ENCODE data around the gene DYNC1LI1. TPM values are rescaled to one million over a fixed set of nuclear protein-coding genes. Genes with fewer than 3 reads are reported as not detected.

Gene DYNC1LI1
- polyA plus RNA-seq, 1 of the 3 experiments (the other 2 are of a cell fraction) = 15.4 TPM

DNA sequence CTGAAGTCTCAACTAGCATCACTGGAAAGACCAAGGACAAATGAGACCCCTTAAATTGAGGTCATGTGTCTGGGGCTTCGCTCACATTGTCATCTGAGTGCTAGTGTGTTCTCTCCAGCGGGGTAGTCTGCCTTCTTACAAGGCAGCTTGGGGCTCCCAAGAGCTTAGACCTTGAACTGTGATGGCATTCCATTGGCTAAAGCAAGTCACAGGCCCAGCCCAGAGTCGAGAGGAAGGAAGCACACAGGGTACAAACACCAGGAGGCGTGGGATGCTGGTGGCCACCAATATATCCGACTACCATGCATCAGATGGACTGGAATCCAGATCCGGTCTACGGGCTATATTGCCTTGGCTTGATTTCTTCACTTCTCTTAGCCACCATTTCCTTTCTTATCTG is 31.5 kb upstream of the DYNC1LI1 start:
- 64% methylated on average over 7 of the region's 7 CpGs for WGBS (ENCODE audit: low lambda C conversion rate)
- no peaks in the 10 kb centered on the region for H3K9me2 ChIP-seq
- H3K9ac ChIP-seq = no peak overlapping the region
- no peaks in the 10 kb centered on the region for H3F3A ChIP-seq (replicated peaks; ENCODE audit: insufficient read depth)
- no peaks in the 10 kb centered on the region for H4K20me1 ChIP-seq (ENCODE audit: insufficient read depth)
- H3K27ac ChIP-seq (ENCODE audit: low read depth in 2 of 2, low read length in 1 of 2) = no peak overlapping the region
- H3K9me3 ChIP-seq = no peaks in the 10 kb centered on the region
- no peaks in the 10 kb centered on the region for H3K4me1 ChIP-seq (ENCODE audit: control insufficient read depth in 1 of 2, insufficient read depth in 2 of 2, low read depth in 1 of 2, low read length in 1 of 2)
- CTCF ChIA-PET = interaction anchor here (1.4 kb wide), 1 partner anchor 93 kb away, joined by 4 read pairs; no protein-coding TSS in a partner anchor
- no peaks in the 10 kb centered on the region for H3K36me3 ChIP-seq (replicated peaks in 1 of 2; ENCODE audit: control insufficient read depth in 1 of 2, insufficient read depth in 2 of 2, low read length in 1 of 2)
- POLR2A ChIA-PET = no interaction called here
- H2AFZ ChIP-seq (ENCODE audit: low read depth) = no peak overlapping the region
- TF ChIP-seq SIN3A (IDR thresholded peaks at IDR 0.05; ENCODE audit: borderline replicate concordance, low read depth, low read length) = no peak
- TF ChIP-seq, protein P1, sequence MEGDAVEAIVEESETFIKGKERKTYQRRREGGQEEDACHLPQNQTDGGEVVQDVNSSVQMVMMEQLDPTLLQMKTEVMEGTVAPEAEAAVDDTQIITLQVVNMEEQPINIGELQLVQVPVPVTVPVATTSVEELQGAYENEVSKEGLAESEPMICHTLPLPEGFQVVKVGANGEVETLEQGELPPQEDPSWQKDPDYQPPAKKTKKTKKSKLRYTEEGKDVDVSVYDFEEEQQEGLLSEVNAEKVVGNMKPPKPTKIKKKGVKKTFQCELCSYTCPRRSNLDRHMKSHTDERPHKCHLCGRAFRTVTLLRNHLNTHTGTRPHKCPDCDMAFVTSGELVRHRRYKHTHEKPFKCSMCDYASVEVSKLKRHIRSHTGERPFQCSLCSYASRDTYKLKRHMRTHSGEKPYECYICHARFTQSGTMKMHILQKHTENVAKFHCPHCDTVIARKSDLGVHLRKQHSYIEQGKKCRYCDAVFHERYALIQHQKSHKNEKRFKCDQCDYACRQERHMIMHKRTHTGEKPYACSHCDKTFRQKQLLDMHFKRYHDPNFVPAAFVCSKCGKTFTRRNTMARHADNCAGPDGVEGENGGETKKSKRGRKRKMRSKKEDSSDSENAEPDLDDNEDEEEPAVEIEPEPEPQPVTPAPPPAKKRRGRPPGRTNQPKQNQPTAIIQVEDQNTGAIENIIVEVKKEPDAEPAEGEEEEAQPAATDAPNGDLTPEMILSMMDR (IDR thresholded peaks at IDR 0.05) = no peak
- TF ChIP-seq RFX5 (IDR thresholded peaks at IDR 0.05; ENCODE audit: low read length) = no peak
- TF ChIP-seq, protein P2, sequence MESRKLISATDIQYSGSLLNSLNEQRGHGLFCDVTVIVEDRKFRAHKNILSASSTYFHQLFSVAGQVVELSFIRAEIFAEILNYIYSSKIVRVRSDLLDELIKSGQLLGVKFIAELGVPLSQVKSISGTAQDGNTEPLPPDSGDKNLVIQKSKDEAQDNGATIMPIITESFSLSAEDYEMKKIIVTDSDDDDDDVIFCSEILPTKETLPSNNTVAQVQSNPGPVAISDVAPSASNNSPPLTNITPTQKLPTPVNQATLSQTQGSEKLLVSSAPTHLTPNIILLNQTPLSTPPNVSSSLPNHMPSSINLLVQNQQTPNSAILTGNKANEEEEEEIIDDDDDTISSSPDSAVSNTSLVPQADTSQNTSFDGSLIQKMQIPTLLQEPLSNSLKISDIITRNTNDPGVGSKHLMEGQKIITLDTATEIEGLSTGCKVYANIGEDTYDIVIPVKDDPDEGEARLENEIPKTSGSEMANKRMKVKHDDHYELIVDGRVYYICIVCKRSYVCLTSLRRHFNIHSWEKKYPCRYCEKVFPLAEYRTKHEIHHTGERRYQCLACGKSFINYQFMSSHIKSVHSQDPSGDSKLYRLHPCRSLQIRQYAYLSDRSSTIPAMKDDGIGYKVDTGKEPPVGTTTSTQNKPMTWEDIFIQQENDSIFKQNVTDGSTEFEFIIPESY (IDR thresholded peaks at IDR 0.05; ENCODE audit: borderline replicate concordance, low read depth) = no peak
- no peak for TF ChIP-seq SMC3 (IDR thresholded peaks at IDR 0.05; ENCODE audit: low read depth, low read length)
- TF ChIP-seq FOXM1 (IDR thresholded peaks at IDR 0.05; ENCODE audit: low read depth) = no peak
- TF ChIP-seq RAD21 (IDR thresholded peaks at IDR 0.05; ENCODE audit: low read length) = no peak
- TF ChIP-seq TAF1 (IDR thresholded peaks at IDR 0.05; ENCODE audit: borderline replicate concordance, low read depth, low read length) = no peak
- no peak for TF ChIP-seq FOSL2 (IDR thresholded peaks at IDR 0.05; ENCODE audit: borderline replicate concordance, low read depth)
- TF ChIP-seq, protein P3, sequence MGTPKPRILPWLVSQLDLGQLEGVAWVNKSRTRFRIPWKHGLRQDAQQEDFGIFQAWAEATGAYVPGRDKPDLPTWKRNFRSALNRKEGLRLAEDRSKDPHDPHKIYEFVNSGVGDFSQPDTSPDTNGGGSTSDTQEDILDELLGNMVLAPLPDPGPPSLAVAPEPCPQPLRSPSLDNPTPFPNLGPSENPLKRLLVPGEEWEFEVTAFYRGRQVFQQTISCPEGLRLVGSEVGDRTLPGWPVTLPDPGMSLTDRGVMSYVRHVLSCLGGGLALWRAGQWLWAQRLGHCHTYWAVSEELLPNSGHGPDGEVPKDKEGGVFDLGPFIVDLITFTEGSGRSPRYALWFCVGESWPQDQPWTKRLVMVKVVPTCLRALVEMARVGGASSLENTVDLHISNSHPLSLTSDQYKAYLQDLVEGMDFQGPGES (IDR thresholded peaks at IDR 0.05; ENCODE audit: low read depth, low read length) = no peak
- TF ChIP-seq POLR2AphosphoS5 (IDR thresholded peaks at IDR 0.05; ENCODE audit: low read depth, low read length) = no peak
- H3K79me2 ChIP-seq (ENCODE audit: insufficient read depth) = no peaks in the 10 kb centered on the region
- H3K27me3 ChIP-seq (ENCODE audit: insufficient read depth) = no peaks in the 10 kb centered on the region; the same call in 1 of the 2 replicates
- H3K4me2 ChIP-seq = no peak overlapping the region
- peak; percentile 18 for DNase-seq
- H3K4me3 ChIP-seq (ENCODE audit: low read depth in 2 of 2, low read length in 1 of 2) = no peak overlapping the region

DNA sequence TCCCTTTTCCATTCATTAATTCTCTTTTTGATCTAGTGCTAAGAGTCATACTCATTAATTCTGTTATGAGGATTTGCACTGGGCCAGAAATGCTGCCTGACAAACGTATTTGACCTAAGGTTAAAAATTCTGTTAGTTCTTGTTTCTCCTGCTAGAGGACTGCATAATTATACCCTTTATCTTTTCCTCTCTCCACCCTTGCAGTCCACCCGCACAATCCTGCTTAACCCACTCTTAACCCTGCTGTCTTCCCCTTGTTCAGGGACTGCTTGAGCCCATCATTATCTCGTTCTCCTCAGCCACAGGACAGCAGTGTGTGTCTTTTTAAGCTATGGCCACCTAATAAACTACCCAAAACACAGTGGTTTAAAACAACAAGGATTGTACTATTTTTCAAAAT is 31.1 kb upstream of the DYNC1LI1 start:
- no peaks in the 10 kb centered on the region for H3K79me2 ChIP-seq (ENCODE audit: insufficient read depth)
- no peaks in the 10 kb centered on the region for H3K4me1 ChIP-seq (ENCODE audit: control insufficient read depth in 1 of 2, insufficient read depth in 2 of 2, low read depth in 1 of 2, low read length in 1 of 2)
- ChIA-PET POLR2A (no interaction called here), CTCF (no interaction called here)
- no peaks in the 10 kb centered on the region; the same call in 1 of the 2 replicates for H3K27me3 ChIP-seq (ENCODE audit: insufficient read depth)
- H3K4me3 ChIP-seq (ENCODE audit: low read depth in 2 of 2, low read length in 1 of 2) = no peak overlapping the region
- H3K9me2 ChIP-seq = no peaks in the 10 kb centered on the region
- no peak overlapping the region for H3K27ac ChIP-seq (ENCODE audit: low read depth in 2 of 2, low read length in 1 of 2)
- H3K36me3 ChIP-seq (replicated peaks in 1 of 2; ENCODE audit: control insufficient read depth in 1 of 2, insufficient read depth in 2 of 2, low read length in 1 of 2) = no peaks in the 10 kb centered on the region
- no peak for DNase-seq
- no peaks in the 10 kb centered on the region for H3K9me3 ChIP-seq
- no peak overlapping the region for H2AFZ ChIP-seq (ENCODE audit: low read depth)
- TF ChIP-seq GATA2 (CRISPR knock-in tag; IDR thresholded peaks at IDR 0.05) (no peak), SIN3A (IDR thresholded peaks at IDR 0.05; ENCODE audit: borderline replicate concordance, low read depth, low read length) (no peak), NRF1 (IDR thresholded peaks at IDR 0.05; ENCODE audit: low read depth, low read length) (no peak), GABPA (IDR thresholded peaks at IDR 0.05; ENCODE audit: low read depth) (no peak), TEAD4 (IDR thresholded peaks at IDR 0.05; ENCODE audit: borderline replicate concordance, insufficient read depth) (no peak), RAD21 (IDR thresholded peaks at IDR 0.05; ENCODE audit: low read length) (no peak)
- TF ChIP-seq, protein P4, sequence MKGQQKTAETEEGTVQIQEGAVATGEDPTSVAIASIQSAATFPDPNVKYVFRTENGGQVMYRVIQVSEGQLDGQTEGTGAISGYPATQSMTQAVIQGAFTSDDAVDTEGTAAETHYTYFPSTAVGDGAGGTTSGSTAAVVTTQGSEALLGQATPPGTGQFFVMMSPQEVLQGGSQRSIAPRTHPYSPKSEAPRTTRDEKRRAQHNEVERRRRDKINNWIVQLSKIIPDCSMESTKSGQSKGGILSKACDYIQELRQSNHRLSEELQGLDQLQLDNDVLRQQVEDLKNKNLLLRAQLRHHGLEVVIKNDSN (IDR thresholded peaks at IDR 0.05; ENCODE audit: borderline replicate concordance, low read depth) = no peak
- TF ChIP-seq, protein P3 (IDR thresholded peaks at IDR 0.05; ENCODE audit: low read depth, low read length) = no peak
- no peaks in the 10 kb centered on the region for H4K20me1 ChIP-seq (ENCODE audit: insufficient read depth)
- no peak overlapping the region for H3K9ac ChIP-seq
- H3F3A ChIP-seq (replicated peaks; ENCODE audit: insufficient read depth) = no peaks in the 10 kb centered on the region
- no peak overlapping the region for H3K4me2 ChIP-seq
- WGBS (ENCODE audit: low lambda C conversion rate) = 37% methylated on average over 3 of the region's 3 CpGs

Data from SK-N-SH (cell line).